CD4-positive, alpha-beta T cell treated with Interleukin-2 at 100 ng/mL for 4 hours (primary cell): ENCODE data around the gene CIB4.

ENCODE experiments used
- DNase-seq: peaks from one replicate; pipeline ENCODE4 v3.0.0-alpha.2; 2020; ENCODE audit warnings: low spot score

CIB4 gene

GRCh38 chr2:26621469-26622199 is 19.5 kb downstream of the CIB4 start:
- DNase-seq: no peak

GRCh38 chr2:26620031-26620605 is 21.0 kb downstream of the CIB4 start:
- DNase-seq: no peak

- no peak for DNase-seq
These were observed 21.6 kb downstream of the CIB4 start for GRCh38 chr2:26619521-26619951.

GRCh38 chr2:26619096-26619495 is 22.1 kb downstream of the CIB4 start:
- DNase-seq: no peak

GRCh38 chr2:26618611-26619010 is 22.6 kb downstream of the CIB4 start:
- no peak for DNase-seq

DNA sequence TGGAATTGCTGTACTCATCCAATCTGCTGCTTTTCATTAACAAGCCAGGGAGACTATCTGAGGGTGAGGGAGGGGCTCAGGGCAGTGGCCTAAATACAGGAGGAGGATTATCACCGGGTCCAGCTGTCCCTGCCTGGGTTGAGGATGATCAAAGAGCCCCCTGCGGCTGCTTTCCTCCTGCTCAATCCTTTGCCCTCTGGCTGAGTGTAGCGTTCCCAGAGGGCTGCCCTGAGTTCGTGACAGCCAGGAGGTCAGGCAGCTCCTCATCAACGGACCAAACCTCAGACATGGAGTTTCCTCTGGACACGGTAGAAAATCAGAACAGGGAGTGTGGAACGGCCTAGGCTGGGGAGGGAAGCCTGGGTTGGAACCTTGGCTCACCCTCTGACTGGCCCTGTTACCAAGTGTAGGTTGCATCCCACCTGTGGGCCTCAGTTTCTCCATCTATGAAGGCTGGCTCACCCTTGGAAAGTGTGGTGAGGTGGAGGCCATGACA is 23.5 kb downstream of the CIB4 start:
- no peak for DNase-seq

DNA sequence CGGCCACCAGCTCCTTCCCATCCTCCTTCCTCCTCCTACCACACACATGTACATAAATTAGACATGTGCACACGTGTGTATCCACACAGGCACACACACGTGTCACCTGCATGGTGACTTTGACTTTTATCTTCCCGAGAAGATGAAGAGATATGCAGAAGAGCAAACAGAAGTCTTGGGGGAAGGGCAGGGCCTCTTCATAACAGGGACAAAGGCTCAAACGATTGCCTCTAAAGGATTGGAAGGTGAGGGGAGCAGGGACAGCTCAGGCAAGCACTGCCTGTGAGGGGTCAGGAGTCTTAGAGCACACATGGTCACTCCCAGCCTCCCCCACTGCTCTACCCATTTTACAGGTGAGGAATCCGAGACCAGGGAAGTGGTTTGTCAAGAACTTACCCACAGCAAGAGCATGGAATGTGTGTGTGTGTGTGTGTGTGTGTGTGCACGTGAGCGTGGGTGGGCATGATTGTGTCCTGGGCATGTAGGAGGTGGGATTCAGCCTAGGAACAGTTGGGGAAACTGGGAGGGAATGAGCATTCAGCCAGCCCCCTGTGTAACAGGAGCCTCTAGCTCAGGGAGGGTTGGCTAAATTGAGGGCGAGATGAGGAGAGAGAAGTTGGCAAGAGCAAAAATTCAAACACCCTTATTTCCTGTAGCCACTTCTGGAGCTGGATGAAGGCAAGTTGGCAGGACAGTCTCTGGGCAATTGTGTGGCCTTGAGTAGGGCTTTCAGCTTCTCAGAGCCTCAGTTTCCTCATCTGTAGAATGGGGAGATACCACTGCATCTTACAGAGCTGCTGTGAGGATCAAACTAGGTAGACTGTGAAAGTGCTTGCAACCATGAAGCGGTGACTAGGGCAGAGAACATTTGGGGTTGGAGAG is 24.2 kb downstream of the CIB4 start:
- no peak for DNase-seq

DNA sequence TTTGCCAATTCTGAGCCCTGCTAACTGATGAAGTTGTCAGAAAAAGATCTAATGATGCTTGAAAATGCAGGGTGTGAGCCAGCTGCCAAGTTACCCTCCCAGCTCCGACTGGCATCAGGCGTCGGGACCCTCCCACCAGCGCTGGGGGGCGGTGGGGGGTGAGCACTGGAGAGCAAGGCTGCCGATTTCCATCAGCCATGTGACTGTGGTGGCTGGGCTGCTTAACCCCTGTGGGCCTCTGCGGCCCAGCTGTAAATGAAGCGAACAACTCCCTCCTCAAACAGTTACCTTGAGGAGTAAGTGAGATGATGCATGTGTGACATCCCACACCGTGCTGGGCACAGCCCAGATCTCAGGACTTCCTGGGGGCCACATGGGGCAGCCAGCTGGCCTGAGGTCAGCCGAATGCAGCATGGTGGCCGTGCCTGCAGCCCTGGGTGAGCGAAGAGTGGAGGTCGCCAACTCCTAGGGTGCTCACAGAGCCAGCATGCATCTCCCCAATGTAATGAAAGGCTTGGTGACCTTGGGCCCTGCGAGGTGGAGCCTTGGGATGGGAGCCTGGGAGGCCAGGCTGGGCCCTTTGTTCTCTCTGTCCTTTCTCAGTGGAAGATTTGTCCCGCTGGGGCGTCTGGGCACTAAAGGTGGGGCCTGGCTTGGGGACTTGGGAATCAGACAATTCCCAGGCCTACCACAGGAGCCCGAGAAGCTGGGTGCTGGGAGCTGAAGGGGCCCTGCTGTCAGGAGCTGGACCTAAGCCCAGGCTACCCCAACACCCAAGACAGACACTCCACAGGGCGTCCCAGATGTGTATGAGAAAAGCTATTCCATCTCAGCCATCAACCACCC is 25.1 kb downstream of the CIB4 start:
- DNase-seq: no peak

GRCh38 chr2:26615336-26615859 is 25.8 kb downstream of the CIB4 start:
- no peak for DNase-seq

GRCh38 chr2:26614216-26615138 is 26.7 kb downstream of the CIB4 start:
- DNase-seq: no peak

GRCh38 chr2:26613241-26614215 is 27.6 kb downstream of the CIB4 start:
- no peak for DNase-seq

DNA sequence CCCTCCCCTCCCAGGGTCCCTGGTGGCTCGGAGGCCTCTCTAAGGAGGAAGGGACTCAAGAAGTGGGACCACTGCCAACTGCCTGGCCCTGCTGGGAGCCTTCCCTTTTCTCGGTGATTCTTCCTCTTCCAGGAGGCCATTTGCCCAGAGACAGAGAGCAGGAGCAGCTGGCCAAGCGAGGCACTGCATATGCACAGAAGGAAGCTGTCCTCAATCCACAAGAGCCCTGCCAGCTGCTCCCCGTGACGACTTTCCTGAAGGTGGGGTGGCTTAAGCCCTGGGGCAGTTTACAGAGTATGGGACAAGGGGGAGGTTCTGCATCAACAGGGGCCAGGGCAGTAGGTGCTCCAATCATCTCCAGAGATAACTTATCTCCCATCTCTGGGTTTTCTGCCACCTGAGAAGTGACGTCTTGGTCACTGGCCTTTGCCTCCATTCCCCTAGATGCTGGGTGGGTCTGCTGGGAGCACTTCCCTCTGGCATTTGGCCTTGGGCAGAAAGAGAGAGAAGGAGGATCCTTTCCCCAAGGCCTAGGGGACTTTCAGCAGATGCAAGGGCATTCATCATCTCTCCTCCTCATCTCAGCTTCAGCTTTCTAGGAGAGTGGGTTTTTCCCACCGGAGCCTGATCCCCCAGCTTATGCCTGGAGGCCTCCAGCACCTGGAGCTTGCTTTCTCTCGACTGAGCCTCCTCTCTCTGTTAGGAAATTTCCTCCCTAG is 28.5 kb downstream of the CIB4 start:
- no peak for DNase-seq

- no peak for DNase-seq
These were observed 29.1 kb downstream of the CIB4 start for GRCh38 chr2:26612034-26612433.

DNA sequence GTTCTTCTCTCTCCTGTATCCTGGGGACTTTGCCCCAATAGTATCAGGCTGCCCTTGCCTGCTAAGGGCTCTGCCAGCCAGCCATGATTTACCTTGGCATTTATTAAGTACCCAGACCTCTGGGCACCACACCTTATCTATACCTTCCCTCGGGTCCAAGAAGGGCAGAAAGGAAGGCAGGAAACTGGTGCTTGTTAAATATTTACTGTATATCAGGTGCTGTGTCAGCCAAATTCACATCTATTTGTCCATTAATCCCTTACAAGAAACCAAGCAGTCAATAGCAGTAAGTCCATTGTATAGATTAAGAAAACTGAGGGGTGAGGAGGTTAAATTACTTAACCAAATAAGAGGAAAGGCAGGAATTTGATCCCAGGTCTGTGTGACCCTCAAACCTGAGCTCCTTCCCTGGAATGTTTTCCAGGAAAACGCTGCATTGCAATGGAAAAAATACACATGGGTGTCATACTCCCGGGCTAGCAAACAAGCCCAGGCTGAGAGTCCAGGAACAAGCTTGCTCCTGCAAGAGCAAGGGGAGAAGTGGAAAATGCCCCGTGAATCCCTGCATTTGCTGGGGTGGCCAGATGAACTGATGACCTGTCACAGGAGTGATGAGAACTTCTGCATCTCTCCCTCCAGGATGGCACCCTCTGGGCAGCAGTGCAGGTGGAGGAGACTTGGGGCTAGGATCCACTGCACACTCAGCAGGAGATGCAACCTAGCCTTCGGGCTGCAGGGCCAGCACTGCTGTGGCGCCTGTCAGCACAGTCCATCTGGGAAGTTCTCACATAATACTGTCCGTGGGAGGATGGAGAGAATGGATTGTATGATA is 30.4 kb downstream of the CIB4 start:
- no peak for DNase-seq

DNA sequence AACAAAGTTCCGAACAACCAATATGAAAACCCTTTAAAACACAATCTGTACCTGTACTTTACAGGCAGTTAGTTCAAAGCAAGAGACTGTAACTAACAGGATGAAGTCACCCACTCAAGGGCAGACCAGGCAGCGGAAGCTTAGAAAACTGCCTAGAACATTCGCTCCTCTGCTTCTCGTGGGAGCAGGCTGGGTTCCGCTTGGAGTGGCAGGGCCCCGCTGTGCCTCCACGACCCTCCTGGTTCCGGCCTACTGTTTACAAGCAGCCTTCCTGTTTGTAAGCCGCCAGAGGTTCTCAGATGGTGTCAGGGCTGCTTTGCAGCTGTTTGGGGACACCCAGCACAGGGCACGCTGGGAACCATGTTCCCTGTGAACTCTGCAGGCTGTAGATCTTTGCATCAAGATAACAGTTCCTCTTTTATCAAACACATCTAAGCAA is 31.3 kb downstream of the CIB4 start:
- DNase-seq: no peak

DNA sequence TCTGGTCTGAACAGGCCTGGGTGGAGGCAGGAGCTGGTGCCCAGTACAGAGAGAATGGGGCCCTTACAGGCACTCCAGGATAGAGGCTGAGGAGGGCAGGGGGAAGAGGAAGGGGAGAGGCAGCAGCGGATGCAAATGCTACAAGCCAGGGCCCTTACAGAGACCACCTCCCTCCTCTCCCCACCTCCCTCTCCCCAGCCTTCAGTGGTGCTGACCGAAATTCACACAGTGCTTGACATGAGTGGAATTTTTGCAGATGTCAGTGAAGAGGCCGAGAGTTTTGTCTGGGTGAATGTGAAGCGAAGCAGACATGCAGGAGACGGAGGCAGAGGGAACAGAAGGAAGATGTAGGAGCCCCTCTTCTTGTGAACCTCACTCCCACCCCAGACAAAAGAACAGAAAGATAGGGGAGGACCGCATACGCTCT is 31.9 kb downstream of the CIB4 start:
- no peak for DNase-seq

DNA sequence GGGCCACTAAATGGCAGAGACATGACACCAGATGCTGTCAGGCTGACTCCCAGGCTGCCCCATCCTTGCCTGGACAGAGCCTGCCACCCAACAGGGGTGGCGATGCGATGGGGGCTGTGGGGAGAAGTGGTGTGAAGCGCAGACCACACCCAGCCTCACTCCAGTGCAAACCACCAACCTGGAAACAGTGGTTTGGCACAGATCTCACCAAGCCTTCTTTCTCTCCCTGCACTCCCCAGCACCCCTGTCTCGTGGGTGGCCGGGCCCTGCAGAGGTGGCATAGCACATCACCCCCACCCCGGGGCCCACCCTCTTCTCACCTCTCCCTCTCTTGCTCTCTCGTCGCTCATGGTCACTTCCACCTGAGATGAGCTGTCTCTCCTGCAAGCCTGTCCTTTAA is 32.6 kb downstream of the CIB4 start:
- no peak for DNase-seq

- DNase-seq: no peak
These were observed 33.5 kb downstream of the CIB4 start for GRCh38 chr2:26607698-26608097.
